Panc1 (cell line): ENCODE data around the gene VRTN.

ENCODE experiments used
- POLR2AphosphoS5 ChIP-seq: IDR thresholded peaks from 2 replicates; pipeline ENCODE4 v1.6.1; 2012; ENCODE audit warnings: mild to moderate bottlenecking, low read depth, low read length, moderate library complexity
- SIN3A ChIP-seq: IDR thresholded peaks from 2 replicates; pipeline ENCODE4 v1.6.1; 2012; ENCODE audit warnings: low read depth, mild to moderate bottlenecking, low read length, moderate library complexity, borderline replicate concordance; ENCODE audit not compliant: insufficient read depth
- TCF7L2 ChIP-seq: IDR thresholded peaks from 2 replicates; pipeline ENCODE4 v1.6.1; 2011; ENCODE audit warnings: mild to moderate bottlenecking, low read depth, low read length, inconsistent platforms
- TF ChIP-seq, protein P1 (sequence below): fragments of 450-650 bp; IDR thresholded peaks from 2 replicates; pipeline ENCODE4 v1.5.1; 2017; ENCODE audit warnings: mild to moderate bottlenecking
- TF ChIP-seq, protein P2 (sequence below), 2 experiments: IDR thresholded peaks; 2 replicates each; pipeline ENCODE4 v1.6.1; 2011 to 2012; ENCODE audit warnings: low read depth in 2 of 2, control low read depth in 1 of 2, low read length in 1 of 2, mild to moderate bottlenecking in 1 of 2, moderate library complexity in 1 of 2; ENCODE audit not compliant: insufficient read depth in 1 of 2

DNA sequence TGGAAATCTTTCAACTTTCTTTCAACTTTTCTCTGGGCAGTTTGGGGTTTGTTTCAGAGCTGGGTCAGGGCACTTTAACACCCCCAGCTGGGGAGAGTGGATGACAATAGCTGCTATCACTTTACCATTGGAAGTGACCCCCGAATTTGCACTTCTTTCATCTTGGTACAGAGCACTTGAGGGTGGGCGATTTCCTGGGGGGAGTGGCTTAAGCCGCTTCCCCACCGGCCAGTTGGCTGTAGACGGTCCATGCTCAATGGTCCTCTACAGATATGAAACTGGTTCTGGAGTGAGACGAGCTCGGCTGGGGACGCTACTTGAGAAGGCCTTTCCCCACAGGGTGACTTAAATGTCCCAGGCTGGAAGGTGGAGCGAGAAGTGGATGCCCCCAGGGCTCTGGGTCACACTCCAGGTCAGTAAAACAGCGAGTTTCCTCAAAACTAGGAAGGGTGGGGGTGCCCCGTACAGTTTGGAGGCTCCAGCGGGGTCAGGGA lies at the start of gene VRTN:
- TF ChIP-seq, protein P1, sequence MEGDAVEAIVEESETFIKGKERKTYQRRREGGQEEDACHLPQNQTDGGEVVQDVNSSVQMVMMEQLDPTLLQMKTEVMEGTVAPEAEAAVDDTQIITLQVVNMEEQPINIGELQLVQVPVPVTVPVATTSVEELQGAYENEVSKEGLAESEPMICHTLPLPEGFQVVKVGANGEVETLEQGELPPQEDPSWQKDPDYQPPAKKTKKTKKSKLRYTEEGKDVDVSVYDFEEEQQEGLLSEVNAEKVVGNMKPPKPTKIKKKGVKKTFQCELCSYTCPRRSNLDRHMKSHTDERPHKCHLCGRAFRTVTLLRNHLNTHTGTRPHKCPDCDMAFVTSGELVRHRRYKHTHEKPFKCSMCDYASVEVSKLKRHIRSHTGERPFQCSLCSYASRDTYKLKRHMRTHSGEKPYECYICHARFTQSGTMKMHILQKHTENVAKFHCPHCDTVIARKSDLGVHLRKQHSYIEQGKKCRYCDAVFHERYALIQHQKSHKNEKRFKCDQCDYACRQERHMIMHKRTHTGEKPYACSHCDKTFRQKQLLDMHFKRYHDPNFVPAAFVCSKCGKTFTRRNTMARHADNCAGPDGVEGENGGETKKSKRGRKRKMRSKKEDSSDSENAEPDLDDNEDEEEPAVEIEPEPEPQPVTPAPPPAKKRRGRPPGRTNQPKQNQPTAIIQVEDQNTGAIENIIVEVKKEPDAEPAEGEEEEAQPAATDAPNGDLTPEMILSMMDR = no peak
- TF ChIP-seq SIN3A (no peak), POLR2AphosphoS5 (no peak), TCF7L2 (no peak)
- TF ChIP-seq, protein P2, sequence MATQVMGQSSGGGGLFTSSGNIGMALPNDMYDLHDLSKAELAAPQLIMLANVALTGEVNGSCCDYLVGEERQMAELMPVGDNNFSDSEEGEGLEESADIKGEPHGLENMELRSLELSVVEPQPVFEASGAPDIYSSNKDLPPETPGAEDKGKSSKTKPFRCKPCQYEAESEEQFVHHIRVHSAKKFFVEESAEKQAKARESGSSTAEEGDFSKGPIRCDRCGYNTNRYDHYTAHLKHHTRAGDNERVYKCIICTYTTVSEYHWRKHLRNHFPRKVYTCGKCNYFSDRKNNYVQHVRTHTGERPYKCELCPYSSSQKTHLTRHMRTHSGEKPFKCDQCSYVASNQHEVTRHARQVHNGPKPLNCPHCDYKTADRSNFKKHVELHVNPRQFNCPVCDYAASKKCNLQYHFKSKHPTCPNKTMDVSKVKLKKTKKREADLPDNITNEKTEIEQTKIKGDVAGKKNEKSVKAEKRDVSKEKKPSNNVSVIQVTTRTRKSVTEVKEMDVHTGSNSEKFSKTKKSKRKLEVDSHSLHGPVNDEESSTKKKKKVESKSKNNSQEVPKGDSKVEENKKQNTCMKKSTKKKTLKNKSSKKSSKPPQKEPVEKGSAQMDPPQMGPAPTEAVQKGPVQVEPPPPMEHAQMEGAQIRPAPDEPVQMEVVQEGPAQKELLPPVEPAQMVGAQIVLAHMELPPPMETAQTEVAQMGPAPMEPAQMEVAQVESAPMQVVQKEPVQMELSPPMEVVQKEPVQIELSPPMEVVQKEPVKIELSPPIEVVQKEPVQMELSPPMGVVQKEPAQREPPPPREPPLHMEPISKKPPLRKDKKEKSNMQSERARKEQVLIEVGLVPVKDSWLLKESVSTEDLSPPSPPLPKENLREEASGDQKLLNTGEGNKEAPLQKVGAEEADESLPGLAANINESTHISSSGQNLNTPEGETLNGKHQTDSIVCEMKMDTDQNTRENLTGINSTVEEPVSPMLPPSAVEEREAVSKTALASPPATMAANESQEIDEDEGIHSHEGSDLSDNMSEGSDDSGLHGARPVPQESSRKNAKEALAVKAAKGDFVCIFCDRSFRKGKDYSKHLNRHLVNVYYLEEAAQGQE (IDR thresholded peaks at IDR 0.05; ENCODE audit: insufficient read depth in 1 of 2, low read depth in 2 of 2, low read length in 1 of 2) = no peak
